HL-60 (cell line): ENCODE data around the gene NR3C2.

Source experiments
- DNase-seq, 2 experiments: peaks; one replicate each; pipeline ENCODE4 v3.0.0-alpha.2; 2010 to 2020; ENCODE audit warnings: low read depth in 1 of 2, low spot score in 1 of 2
- H3K27ac ChIP-seq: fragments of 250-450 bp; sonication (Bioruptor Pico); replicated peaks from 2 replicates; pipeline ENCODE4 v1.5.1; 2020; ENCODE audit warnings: mild to moderate bottlenecking, moderate library complexity
- H3K27me3 ChIP-seq: fragments of 250-450 bp; sonication (Bioruptor Pico); 2 replicates; pipeline ENCODE4 v1.5.1; 2021; ENCODE audit warnings: mild to moderate bottlenecking, moderate library complexity; ENCODE audit not compliant: insufficient read depth, poor library complexity, severe bottlenecking
- H3K4me3 ChIP-seq: replicated peaks from 2 replicates; pipeline ENCODE4 v1.5.1; 2011; ENCODE audit warnings: mild to moderate bottlenecking, control low read depth, low read length; ENCODE audit not compliant: insufficient read depth
- GABPA ChIP-seq: IDR thresholded peaks from 2 replicates; pipeline ENCODE4 v1.6.1; 2012; ENCODE audit warnings: low read depth
- POLR2AphosphoS5 ChIP-seq: IDR thresholded peaks from 2 replicates; pipeline ENCODE4 v1.6.1; 2012; ENCODE audit warnings: low read depth
- SPI1 ChIP-seq: IDR thresholded peaks from 2 replicates; pipeline ENCODE4 v1.6.1; 2012; ENCODE audit warnings: low read depth, mild to moderate bottlenecking, borderline replicate concordance
- TF ChIP-seq, protein P1 (sequence below): IDR thresholded peaks from 2 replicates; pipeline ENCODE4 v1.6.1; 2012; ENCODE audit warnings: low read depth; ENCODE audit not compliant: insufficient replicate concordance
- TF ChIP-seq, protein P2 (sequence below): IDR thresholded peaks from one replicate; pipeline ENCODE4 v1.5.1; 2011; ENCODE audit warnings: low read length, control low read depth, inconsistent platforms; ENCODE audit not compliant: insufficient read depth

The NR3C2 gene

GRCh38 chr4:148224476-148224875 is 217.7 kb downstream of the NR3C2 start:
- no peak overlapping the region for H3K4me3 ChIP-seq
- no peak overlapping the region for H3K27ac ChIP-seq
- DNase-seq: no peak
- H3K27me3 ChIP-seq: no peaks in the 10 kb centered on the region
- TF ChIP-seq, protein P1, sequence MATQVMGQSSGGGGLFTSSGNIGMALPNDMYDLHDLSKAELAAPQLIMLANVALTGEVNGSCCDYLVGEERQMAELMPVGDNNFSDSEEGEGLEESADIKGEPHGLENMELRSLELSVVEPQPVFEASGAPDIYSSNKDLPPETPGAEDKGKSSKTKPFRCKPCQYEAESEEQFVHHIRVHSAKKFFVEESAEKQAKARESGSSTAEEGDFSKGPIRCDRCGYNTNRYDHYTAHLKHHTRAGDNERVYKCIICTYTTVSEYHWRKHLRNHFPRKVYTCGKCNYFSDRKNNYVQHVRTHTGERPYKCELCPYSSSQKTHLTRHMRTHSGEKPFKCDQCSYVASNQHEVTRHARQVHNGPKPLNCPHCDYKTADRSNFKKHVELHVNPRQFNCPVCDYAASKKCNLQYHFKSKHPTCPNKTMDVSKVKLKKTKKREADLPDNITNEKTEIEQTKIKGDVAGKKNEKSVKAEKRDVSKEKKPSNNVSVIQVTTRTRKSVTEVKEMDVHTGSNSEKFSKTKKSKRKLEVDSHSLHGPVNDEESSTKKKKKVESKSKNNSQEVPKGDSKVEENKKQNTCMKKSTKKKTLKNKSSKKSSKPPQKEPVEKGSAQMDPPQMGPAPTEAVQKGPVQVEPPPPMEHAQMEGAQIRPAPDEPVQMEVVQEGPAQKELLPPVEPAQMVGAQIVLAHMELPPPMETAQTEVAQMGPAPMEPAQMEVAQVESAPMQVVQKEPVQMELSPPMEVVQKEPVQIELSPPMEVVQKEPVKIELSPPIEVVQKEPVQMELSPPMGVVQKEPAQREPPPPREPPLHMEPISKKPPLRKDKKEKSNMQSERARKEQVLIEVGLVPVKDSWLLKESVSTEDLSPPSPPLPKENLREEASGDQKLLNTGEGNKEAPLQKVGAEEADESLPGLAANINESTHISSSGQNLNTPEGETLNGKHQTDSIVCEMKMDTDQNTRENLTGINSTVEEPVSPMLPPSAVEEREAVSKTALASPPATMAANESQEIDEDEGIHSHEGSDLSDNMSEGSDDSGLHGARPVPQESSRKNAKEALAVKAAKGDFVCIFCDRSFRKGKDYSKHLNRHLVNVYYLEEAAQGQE: no peak
- TF ChIP-seq GABPA (no peak), SPI1 (no peak), POLR2AphosphoS5 (no peak)
- TF ChIP-seq, protein P2, sequence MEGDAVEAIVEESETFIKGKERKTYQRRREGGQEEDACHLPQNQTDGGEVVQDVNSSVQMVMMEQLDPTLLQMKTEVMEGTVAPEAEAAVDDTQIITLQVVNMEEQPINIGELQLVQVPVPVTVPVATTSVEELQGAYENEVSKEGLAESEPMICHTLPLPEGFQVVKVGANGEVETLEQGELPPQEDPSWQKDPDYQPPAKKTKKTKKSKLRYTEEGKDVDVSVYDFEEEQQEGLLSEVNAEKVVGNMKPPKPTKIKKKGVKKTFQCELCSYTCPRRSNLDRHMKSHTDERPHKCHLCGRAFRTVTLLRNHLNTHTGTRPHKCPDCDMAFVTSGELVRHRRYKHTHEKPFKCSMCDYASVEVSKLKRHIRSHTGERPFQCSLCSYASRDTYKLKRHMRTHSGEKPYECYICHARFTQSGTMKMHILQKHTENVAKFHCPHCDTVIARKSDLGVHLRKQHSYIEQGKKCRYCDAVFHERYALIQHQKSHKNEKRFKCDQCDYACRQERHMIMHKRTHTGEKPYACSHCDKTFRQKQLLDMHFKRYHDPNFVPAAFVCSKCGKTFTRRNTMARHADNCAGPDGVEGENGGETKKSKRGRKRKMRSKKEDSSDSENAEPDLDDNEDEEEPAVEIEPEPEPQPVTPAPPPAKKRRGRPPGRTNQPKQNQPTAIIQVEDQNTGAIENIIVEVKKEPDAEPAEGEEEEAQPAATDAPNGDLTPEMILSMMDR: no peak

GRCh38 chr4:148222991-148223660 is 219.1 kb downstream of the NR3C2 start:
- Histone ChIP-seq H3K27ac (no peak overlapping the region), H3K4me3 (no peak overlapping the region), H3K27me3 (no peaks in the 10 kb centered on the region)
- no peak for DNase-seq
- TF ChIP-seq, protein P1: no peak
- TF ChIP-seq, protein P2: no peak
- TF ChIP-seq POLR2AphosphoS5: no peak
- TF ChIP-seq SPI1: no peak
- no peak for TF ChIP-seq GABPA

- no peaks in the 10 kb centered on the region for H3K27me3 ChIP-seq
- TF ChIP-seq POLR2AphosphoS5 (no peak), SPI1 (no peak), GABPA (no peak)
- TF ChIP-seq, protein P2: no peak
- TF ChIP-seq, protein P1: no peak
- no peak overlapping the region for H3K27ac ChIP-seq
- no peak overlapping the region for H3K4me3 ChIP-seq
- DNase-seq: no peak
Measured at GRCh38 chr4:148216866-148217814, 225.1 kb downstream of the NR3C2 start.
